ENCODE measurements around the gene LINGO3. TPM values are rescaled to one million over a fixed set of nuclear protein-coding genes. Genes with fewer than 3 reads are reported as not detected.

The LINGO3 gene
- total RNA-seq, 1 donor from 2014 or later = 0.62 TPM

- DNase-seq = no peak
These were observed 29.3 kb downstream of the LINGO3 start for GRCh38 chr19:2278459-2279158.

GRCh38 chr19:2277138-2277537 lies 30.8 kb downstream of the LINGO3 start:
- DNase-seq = no peak

GRCh38 chr19:2276429-2276986 lies 31.4 kb downstream of the LINGO3 start:
- DNase-seq = no peak

GRCh38 chr19:2275588-2276428 lies 32.1 kb downstream of the LINGO3 start:
- no peak for DNase-seq

GRCh38 chr19:2274931-2275535 lies 32.9 kb downstream of the LINGO3 start:
- peak; percentile 49 for DNase-seq

GRCh38 chr19:2274185-2274711 lies 33.7 kb downstream of the LINGO3 start:
- no peak for DNase-seq

- DNase-seq = no peak
These were observed 34.4 kb downstream of the LINGO3 start for GRCh38 chr19:2273356-2274184.

GRCh38 chr19:2271234-2272103 lies 36.5 kb downstream of the LINGO3 start:
- no peak for DNase-seq

GRCh38 chr19:2270423-2271233 lies 37.3 kb downstream of the LINGO3 start:
- peak; percentile 60 for DNase-seq

GRCh38 chr19:2270157-2270422 lies 37.9 kb downstream of the LINGO3 start:
- no peak for DNase-seq

GRCh38 chr19:2269244-2270156 lies 38.5 kb downstream of the LINGO3 start:
- peak; percentile 97 for DNase-seq

- DNase-seq = no peak
These were observed 39.1 kb downstream of the LINGO3 start for GRCh38 chr19:2268861-2269243.

GRCh38 chr19:2268480-2268830 lies 39.5 kb downstream of the LINGO3 start:
- DNase-seq = no peak

GRCh38 chr19:2266183-2266993 lies 41.6 kb downstream of the LINGO3 start:
- peak; percentile 62 for DNase-seq

GRCh38 chr19:2261438-2262172 lies 46.3 kb downstream of the LINGO3 start:
- no peak for DNase-seq

GRCh38 chr19:2260341-2260805 lies 47.6 kb downstream of the LINGO3 start:
- no peak for DNase-seq

GRCh38 chr19:2259336-2259735 lies 48.6 kb downstream of the LINGO3 start:
- DNase-seq = no peak
